ENCODE data around the gene CHCHD6. TPM values are rescaled to one million over a fixed set of nuclear protein-coding genes. Genes with fewer than 3 reads are reported as not detected.

CHCHD6 gene
- total RNA-seq, 1 experiment from 2014 or later: 29.6 TPM

GRCh38 chr3:127006781-127007436 lies 302.9 kb downstream of the CHCHD6 start:
- Mint-ChIP-seq H3K27ac (ENCODE audit: low read depth, unreplicated experiment) (no peak overlapping the region), H3K27me3 (ENCODE audit: insufficient read depth, unreplicated experiment) (no peaks in the 10 kb centered on the region), H3K9me3 (ENCODE audit: unreplicated experiment) (no peaks in the 10 kb centered on the region), H3K4me1 (ENCODE audit: insufficient read depth, unreplicated experiment) (peaks cover 24% of the 10 kb centered on the region), H3K36me3 (ENCODE audit: insufficient read depth, unreplicated experiment) (peaks cover 31% of the 10 kb centered on the region), H3K4me3 (ENCODE audit: unreplicated experiment) (peak overlapping the region; percentile 36)
- POLR2A ChIA-PET: interaction anchor here (0.6 to 1.4 kb wide), 5 partner anchors 15 to 450 kb away, joined by 3 to 4 read pairs (median 3); no protein-coding TSS in a partner anchor
- DNase-seq (ENCODE audit: unreplicated experiment): peak; percentile 69
- no TSS peak for BruUV-seq (replicated peaks)
- intact Hi-C loops (cut with micrococcal nuclease): no loop called here
- CTCF ChIA-PET: interaction anchor here (0.8 to 1.5 kb wide), 3 partner anchors 29 to 255 kb away, joined by 3 to 5 read pairs (median 3); no protein-coding TSS in a partner anchor
- no peak for TF ChIP-seq CTCF (IDR thresholded peaks at IDR 0.05; ENCODE audit: unreplicated experiment)

- Mint-ChIP-seq H3K9me3 (ENCODE audit: unreplicated experiment) (no peaks in the 10 kb centered on the region), H3K4me1 (ENCODE audit: insufficient read depth, unreplicated experiment) (peaks cover 19% of the 10 kb centered on the region), H3K4me3 (ENCODE audit: unreplicated experiment) (no peak overlapping the region), H3K27me3 (ENCODE audit: insufficient read depth, unreplicated experiment) (no peaks in the 10 kb centered on the region), H3K36me3 (ENCODE audit: insufficient read depth, unreplicated experiment) (peaks cover 40% of the 10 kb centered on the region), H3K27ac (ENCODE audit: low read depth, unreplicated experiment) (no peak overlapping the region)
- ChIA-PET CTCF (interaction anchor here (1.0 kb wide), 1 partner anchor 12 kb away, joined by 4 read pairs; no protein-coding TSS in a partner anchor), POLR2A (no interaction called here)
- no TSS peak for BruUV-seq (replicated peaks)
- no peak for TF ChIP-seq CTCF (IDR thresholded peaks at IDR 0.05; ENCODE audit: unreplicated experiment)
- DNase-seq (ENCODE audit: unreplicated experiment): no peak
- intact Hi-C loops (cut with micrococcal nuclease): no loop called here
These were observed 304.2 kb downstream of the CHCHD6 start for GRCh38 chr3:127008236-127008635.

GRCh38 chr3:127009531-127009930 lies 305.5 kb downstream of the CHCHD6 start:
- ChIA-PET POLR2A (no interaction called here), CTCF (interaction anchor here (0.6 to 2.8 kb wide), 3 partner anchors 29 to 330 kb away, joined by 4 to 6 read pairs (median 4); no protein-coding TSS in a partner anchor)
- intact Hi-C loops (cut with micrococcal nuclease): no loop called here
- H3K36me3 Mint-ChIP-seq (ENCODE audit: insufficient read depth, unreplicated experiment): peaks cover 41% of the 10 kb centered on the region
- DNase-seq (ENCODE audit: unreplicated experiment): no peak
- peaks cover 19% of the 10 kb centered on the region for H3K4me1 Mint-ChIP-seq (ENCODE audit: insufficient read depth, unreplicated experiment)
- TF ChIP-seq CTCF (IDR thresholded peaks at IDR 0.05; ENCODE audit: unreplicated experiment): no peak
- H3K27me3 Mint-ChIP-seq (ENCODE audit: insufficient read depth, unreplicated experiment): no peaks in the 10 kb centered on the region
- no TSS peak for BruUV-seq (replicated peaks)
- no peak overlapping the region for H3K4me3 Mint-ChIP-seq (ENCODE audit: unreplicated experiment)
- no peaks in the 10 kb centered on the region for H3K9me3 Mint-ChIP-seq (ENCODE audit: unreplicated experiment)
- no peak overlapping the region for H3K27ac Mint-ChIP-seq (ENCODE audit: low read depth, unreplicated experiment)

Other genes starting within 250 kb of the CHCHD6 start
- gene ZXDC, start 228.3 kb upstream of the CHCHD6 start, total RNA-seq (2022): 37.2 and 37.5 TPM in 2 replicates
- gene UROC1, start 186.5 kb upstream of the CHCHD6 start, total RNA-seq (2022): not detected in 2 replicates
- gene CHST13, start 180.1 kb upstream of the CHCHD6 start, total RNA-seq (2022): not detected in 2 replicates
- not detected in 2 replicates for gene C3orf22, start 145.3 kb upstream of the CHCHD6 start, total RNA-seq (2022)
- 10.0 and 12.9 TPM in 2 replicates for gene TXNRD3, start 49.1 kb upstream of the CHCHD6 start, total RNA-seq (2022)